ENCODE data around the gene ITGB3.

Gene ITGB3

DNA sequence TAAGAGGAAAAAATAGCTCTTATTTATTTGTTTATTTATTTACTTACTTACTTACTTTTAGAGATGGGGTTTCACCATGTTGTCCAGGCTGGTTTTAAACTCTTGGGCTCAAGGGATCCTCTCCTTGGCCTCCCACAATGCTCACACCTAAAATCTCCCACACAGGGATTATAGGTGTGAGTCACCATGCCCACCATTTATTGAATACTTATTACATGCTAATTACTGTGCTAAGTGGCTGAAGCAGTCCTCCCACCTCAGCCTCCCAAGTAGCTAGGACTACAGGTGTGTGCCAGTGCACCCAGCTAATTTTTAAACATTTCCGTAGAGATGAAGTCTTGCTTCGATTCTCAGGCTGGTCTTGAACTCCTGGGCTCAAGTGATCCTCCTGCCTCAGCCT, 11.0 kb upstream of the ITGB3 start:
- DNase-seq (ENCODE audit: extremely low read depth, insufficient read length), result no peak
- Histone ChIP-seq H3K4me3 (replicated peaks; ENCODE audit: low read depth, low read length) (no peak overlapping the region), H3K27me3 (replicated peaks; ENCODE audit: control insufficient read depth, insufficient read depth, low read length) (no peaks in the 10 kb centered on the region; the same call in 1 of the 2 replicates), H3K36me3 (ENCODE audit: control insufficient read depth, insufficient read depth, low read length) (no peaks in the 10 kb centered on the region)
- TF ChIP-seq CTCF (IDR thresholded peaks at IDR 0.05; ENCODE audit: insufficient read depth, low read length, poor library complexity, severe bottlenecking), result no peak

- Histone ChIP-seq H3K36me3 (ENCODE audit: control insufficient read depth, insufficient read depth, low read length) (no peaks in the 10 kb centered on the region), H3K27me3 (replicated peaks; ENCODE audit: control insufficient read depth, insufficient read depth, low read length) (no peaks in the 10 kb centered on the region; the same call in 1 of the 2 replicates), H3K4me3 (replicated peaks; ENCODE audit: low read depth, low read length) (no peak overlapping the region)
- DNase-seq (ENCODE audit: extremely low read depth, insufficient read length), result no peak
- TF ChIP-seq CTCF (IDR thresholded peaks at IDR 0.05; ENCODE audit: insufficient read depth, low read length, poor library complexity, severe bottlenecking), result no peak
Measured at GRCh38 chr17:47243737-47244598, 9.7 kb upstream of the ITGB3 start.

- Histone ChIP-seq H3K27me3 (replicated peaks; ENCODE audit: control insufficient read depth, insufficient read depth, low read length) (no peaks in the 10 kb centered on the region; the same call in 1 of the 2 replicates), H3K36me3 (ENCODE audit: control insufficient read depth, insufficient read depth, low read length) (no peaks in the 10 kb centered on the region), H3K4me3 (replicated peaks; ENCODE audit: low read depth, low read length) (no peak overlapping the region)
- no peak for TF ChIP-seq CTCF (IDR thresholded peaks at IDR 0.05; ENCODE audit: insufficient read depth, low read length, poor library complexity, severe bottlenecking)
- DNase-seq (ENCODE audit: extremely low read depth, insufficient read length), result no peak
Measured at GRCh38 chr17:47244697-47245096, 8.9 kb upstream of the ITGB3 start.

DNA sequence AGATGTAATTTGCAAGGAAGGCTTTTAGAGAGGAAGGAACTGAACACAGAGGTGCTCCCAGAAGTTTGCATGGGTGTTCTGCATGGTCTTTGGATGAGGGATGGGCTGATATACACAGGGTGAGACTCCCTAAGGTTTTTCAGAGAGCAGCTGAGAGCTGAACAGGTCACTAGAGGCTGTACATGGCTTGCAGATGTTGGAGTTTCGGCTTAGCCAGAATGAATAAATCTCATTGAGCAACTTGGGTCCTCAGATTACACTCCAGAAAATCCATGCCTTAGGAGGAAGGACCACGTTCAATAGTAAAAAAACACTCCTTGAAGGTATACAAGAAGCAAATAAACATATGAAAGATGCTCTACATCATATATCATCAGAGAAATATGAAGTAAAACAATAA, 7.5 kb upstream of the ITGB3 start:
- no peak for DNase-seq (ENCODE audit: extremely low read depth, insufficient read length)

GRCh38 chr17:47250855-47251254, 2.8 kb upstream of the ITGB3 start:
- Histone ChIP-seq H3K27me3 (replicated peaks; ENCODE audit: control insufficient read depth, insufficient read depth, low read length) (no peaks in the 10 kb centered on the region; the same call in 1 of the 2 replicates), H3K4me3 (replicated peaks; ENCODE audit: low read depth, low read length) (no peak overlapping the region), H3K36me3 (ENCODE audit: control insufficient read depth, insufficient read depth, low read length) (no peaks in the 10 kb centered on the region)
- TF ChIP-seq CTCF (IDR thresholded peaks at IDR 0.05; ENCODE audit: insufficient read depth, low read length, poor library complexity, severe bottlenecking), result no peak
- no peak for DNase-seq (ENCODE audit: extremely low read depth, insufficient read length)

More for the DNA sequence above, 7.5 kb upstream of the ITGB3 start:
- no peaks in the 10 kb centered on the region for H3K36me3 ChIP-seq (ENCODE audit: control insufficient read depth, insufficient read depth, low read length)
- H3K4me3 ChIP-seq (replicated peaks; ENCODE audit: low read depth, low read length), result no peak overlapping the region
- no peak for TF ChIP-seq CTCF (IDR thresholded peaks at IDR 0.05; ENCODE audit: insufficient read depth, low read length, poor library complexity, severe bottlenecking)
- no peaks in the 10 kb centered on the region; the same call in 1 of the 2 replicates for H3K27me3 ChIP-seq (replicated peaks; ENCODE audit: control insufficient read depth, insufficient read depth, low read length)
